DOHH2 (cell line): Measurements from ENCODE around the gene FGFR1OP2.

ENCODE experiments used
- CTCF ChIP-seq: fragments of 200-600 bp; sonication (generic); IDR thresholded peaks from one replicate; pipeline ENCODE4 v1.5.1; 2014; ENCODE audit warnings: antibody characterized with exemption, mild to moderate bottlenecking, low read depth, low read length; ENCODE audit not compliant: poor library complexity, severe bottlenecking
- EZH2phosphoT487 ChIP-seq: fragments of 200-600 bp; sonication (generic); IDR thresholded peaks from 2 replicates; pipeline ENCODE4 v1.6.1; 2017; ENCODE audit warnings: borderline replicate concordance, mild to moderate bottlenecking, antibody characterized with exemption, low read length, moderate library complexity, mixed read lengths

- no peak for TF ChIP-seq CTCF
- TF ChIP-seq EZH2phosphoT487, result no peak
These were observed 33.7 kb downstream of the FGFR1OP2 start for GRCh38 chr12:26971963-26972362.
